GM12878 (cell line): ENCODE data around the gene GNAI2. TPM values are rescaled to one million over a fixed set of nuclear protein-coding genes. Genes with fewer than 3 reads are reported as not detected.

Source experiments
- ATAC-seq: fragments of 200-7000 bp; cut with Tn5 transposase; 3 replicates; pipeline ENCODE4 v1.9.1; 2020; ENCODE audit warnings: mild to moderate bottlenecking, moderate library complexity
- BruUV-seq: library from RNA; stranded (reverse); fragments of 400-500 nt; replicated peaks from 2 replicates; lab custom pipeline; 2021; lab: Mats Ljungman, UMichigan
- CTCF ChIA-PET: fragments of 300-600 bp; sonication (Branson Sonifier 250); formaldehyde crosslinking; extraction: SDS; loops from one replicate; lab custom pipeline; 2021; ENCODE audit warnings: inconsistent platforms; lab: Yijun Ruan, JAX
- POLR2A ChIA-PET: fragments of 350-600 bp; formaldehyde crosslinking; extraction: SDS; loops from one replicate; lab custom pipeline; 2021; ENCODE audit warnings: inconsistent platforms; lab: Charles Lee
- RAD21 ChIA-PET: fragments of 300-600 bp; sonication (Branson Sonifier 250); formaldehyde crosslinking; loops from one replicate; lab custom pipeline; 2023; ENCODE audit warnings: antibody characterized with exemption; ENCODE audit not compliant: unreplicated experiment; lab: Charles Lee
- SMC1A ChIA-PET: fragments of 300-600 bp; sonication (Branson Sonifier 250); formaldehyde crosslinking; loops from one replicate; lab custom pipeline; 2023; ENCODE audit not compliant: unreplicated experiment, uncharacterized antibody; lab: Charles Lee
- DNase-seq: peaks from one replicate; pipeline ENCODE4 v3.0.0-alpha.2; 2011; ENCODE audit warnings: low read depth, low spot score
- FAIRE-seq: peaks from 3 replicates; lab custom pipeline; 2011; peaks lifted over from hg19 to GRCh38; lab: Jason Lieb, UNC
- H2AFZ ChIP-seq: 2 replicates; pipeline ENCODE4 v1.6.0; 2011; ENCODE audit warnings: low read depth, low read length, control low read depth; ENCODE audit not compliant: control insufficient read depth
- H3K27ac ChIP-seq: 2 replicates; pipeline ENCODE4 v1.5.1; 2011; ENCODE audit warnings: control low read depth; ENCODE audit not compliant: control insufficient read depth, insufficient read depth
- H3K27me3 ChIP-seq, 2 experiments: replicated peaks in 1 of 2; 2 replicates each; pipeline versions ENCODE4 v1.6.0 to v1.6.1; 2011; ENCODE audit warnings: low read length in 1 of 2; ENCODE audit not compliant: control insufficient read depth in 2 of 2, insufficient read depth in 2 of 2
- H3K36me3 ChIP-seq, 2 experiments: 2 replicates each; pipeline ENCODE4 v1.5.1; 2011; ENCODE audit warnings: low read length in 1 of 2; ENCODE audit not compliant: control insufficient read depth in 2 of 2, insufficient read depth in 2 of 2
- H3K4me1 ChIP-seq: 2 replicates; pipeline ENCODE4 v1.6.1; 2011; ENCODE audit warnings: mild to moderate bottlenecking, low read length, moderate library complexity, mixed read lengths; ENCODE audit not compliant: control insufficient read depth, insufficient read depth
- H3K4me2 ChIP-seq: 2 replicates; pipeline ENCODE4 v1.6.0; 2011; ENCODE audit warnings: control low read depth; ENCODE audit not compliant: control insufficient read depth, insufficient read depth
- H3K4me3 ChIP-seq: fragments of 200-600 bp; sonication (generic); 2 replicates; pipeline ENCODE4 v1.5.1; 2016
- H3K79me2 ChIP-seq: 2 replicates; pipeline ENCODE4 v1.6.0; 2011; ENCODE audit warnings: low read length; ENCODE audit not compliant: control insufficient read depth, insufficient read depth
- H3K9ac ChIP-seq: 2 replicates; pipeline ENCODE4 v1.8.0; 2011; ENCODE audit warnings: low read length, control low read depth, mixed read lengths; ENCODE audit not compliant: control insufficient read depth, insufficient read depth
- H3K9me3 ChIP-seq: replicated peaks from 3 replicates; pipeline ENCODE4 v1.5.1; 2011; ENCODE audit warnings: mild to moderate bottlenecking, low read length; ENCODE audit not compliant: control insufficient read depth, insufficient read depth
- H4K20me1 ChIP-seq: 2 replicates; pipeline ENCODE4 v1.6.0; 2011; ENCODE audit not compliant: control insufficient read depth, insufficient read depth
- BACH1 ChIP-seq: fragments of 450-650 bp; IDR thresholded peaks from 2 replicates; pipeline ENCODE4 v1.6.1; 2017; ENCODE audit warnings: mild to moderate bottlenecking, borderline replicate concordance
- EP300 ChIP-seq, 2 experiments: fragments of 150-350 bp in 1 of 2; IDR thresholded peaks; 2 replicates each; pipeline ENCODE4 v1.6.1; 2011 to 2012; ENCODE audit warnings: low read depth in 2 of 2, low read length in 2 of 2, borderline replicate concordance in 1 of 2, improper control_type of control experiment in 1 of 2, inconsistent platforms in 1 of 2; ENCODE audit not compliant: control insufficient read depth in 1 of 2
- EZH2 ChIP-seq: IDR thresholded peaks from 2 replicates; pipeline ENCODE4 v1.6.1; 2012; ENCODE audit warnings: low read depth, mild to moderate bottlenecking, control low read depth, inconsistent platforms, low read length, borderline replicate concordance; ENCODE audit not compliant: control insufficient read depth
- FOXK2 ChIP-seq: fragments of 450-650 bp; IDR thresholded peaks from 2 replicates; pipeline ENCODE4 v1.6.1; 2017; ENCODE audit warnings: mild to moderate bottlenecking, moderate library complexity
- NR2C1 ChIP-seq: fragments of 450-650 bp; IDR thresholded peaks from 2 replicates; pipeline ENCODE4 v1.6.1; 2017; ENCODE audit warnings: antibody characterized with exemption, mild to moderate bottlenecking, moderate library complexity
- NR2F1 ChIP-seq: fragments of 450-650 bp; conservative IDR thresholded peaks from 2 replicates; pipeline ENCODE4 v1.6.1; 2017; ENCODE audit warnings: mild to moderate bottlenecking
- WGBS: methylation state at CpG from one replicate; pipeline ENCODE4 v1.1.6; 2016; ENCODE audit warnings: low lambda C conversion rate; ENCODE audit not compliant: insufficient replicate concordance, insufficient coverage; ENCODE audit errors: missing lambda C conversion rate; 5-methylcytosine and 5-hydroxymethylcytosine counted together
- in situ Hi-C: fragments of 300-500 bp; cut with MboI; formaldehyde crosslinking; loops from 9 replicates; pipeline ENCODE4 v1.14.3; 2018; ENCODE audit warnings: mixed read lengths
- intact Hi-C: fragments of 100-400 bp; cut with micrococcal nuclease; formaldehyde crosslinking; loops from one replicate; pipeline ENCODE4 v1.14.2; 2022; ENCODE audit not compliant: unreplicated experiment
- polyA plus RNA-seq, 11 experiments: library from polyadenylated mRNA; depleted of rRNA in 4 of 11; unstranded in 6 of 11; stranded (reverse) in 5 of 11; fragments of >200 nt; fragmentation: Nextera tagmentation in 4 of 11; fragmentation: Illumina TruSeq in 1 of 11; extraction: Ambion mirVana in 4 of 11; extraction: Trizol in 1 of 11; gene quantifications; 1 replicate in 1 of 11; 2 replicates in 10 of 11; pipeline versions ENCODE4 v1.2.1 to v1.2.3, GENCODE V29; 2011 to 2016; ENCODE audit warnings: inconsistent platforms in 2 of 11, missing spikeins in 2 of 11, low read depth in 1 of 11
- total RNA-seq, 4 experiments: library from RNA; depleted of rRNA in 3 of 4; stranded (reverse); fragments of >200 nt in 3 of 4; fragmentation: Illumina TruSeq in 1 of 4; extraction: Trizol in 1 of 4; gene quantifications; 2 replicates each; pipeline versions ENCODE4 v1.2.1 to v1.2.3, GENCODE V29; 2013 to 2021

Gene GNAI2
- total and polyA plus RNA-seq, 10 of the 15 experiments (the other 5 are each of a cell fraction or from before 2014, with no cell fraction given), result 5.0 to 346 (median 237) TPM

GRCh38 chr3:50203809-50204803, 31.9 kb upstream of the GNAI2 start:
- CTCF ChIA-PET, result interaction anchor here (0.9 to 1.6 kb wide), 5 partner anchors 8 to 42 kb away, joined by 3 to 4 read pairs (median 4); partner anchors contain the start of gene GNAT1
- SMC1A ChIA-PET, result interaction anchor here (1.5 kb wide), 1 partner anchor 22 kb away, joined by 3 read pairs; no protein-coding TSS in a partner anchor
- Histone ChIP-seq H3K79me2 (no peaks in the 10 kb centered on the region), H3K4me2 (no peak overlapping the region), H2AFZ (no peak overlapping the region), H4K20me1 (no peaks in the 10 kb centered on the region), H3K27me3 (peaks cover 18 to 24% of the 10 kb centered on the region in 2 experiments), H3K27ac (no peak overlapping the region), H3K4me1 (no peaks in the 10 kb centered on the region), H3K36me3 (no peaks in the 10 kb centered on the region), H3K9me3 (no peaks in the 10 kb centered on the region), H3K9ac (no peak overlapping the region), H3K4me3 (no peak overlapping the region)
- no peak for ATAC-seq
- no peak for TF ChIP-seq BACH1
- TF ChIP-seq EZH2, result 0 out of 2 replicates have a peak, but pooled peaks have one; percentile 67
- no peak for TF ChIP-seq NR2C1
- TF ChIP-seq EP300 (IDR thresholded peaks at IDR 0.05; ENCODE audit: borderline replicate concordance in 1 of 2, control insufficient read depth in 1 of 2, low read depth in 2 of 2, low read length in 2 of 2), result no peak
- no peak for TF ChIP-seq NR2F1
- no peak for TF ChIP-seq FOXK2
- intact Hi-C loops (no loop called here), in situ Hi-C loops (no loop called here)
- POLR2A ChIA-PET, result no interaction called here
- RAD21 ChIA-PET, result no interaction called here
- WGBS, result 13% methylated on average over 12 of the region's 12 CpGs
- BruUV-seq, result no TSS peak
- no peak for DNase-seq
- no peak for FAIRE-seq
